H9 (cell line): Measurements from ENCODE around the gene FLT1. TPM values are rescaled to one million over a fixed set of nuclear protein-coding genes. Genes with fewer than 3 reads are reported as not detected.
A peak's percentile ranks its signal among the peaks of the same experiment; 100 is the strongest.

Experiments
- DNase-seq: peaks from one replicate; pipeline ENCODE4 v3.0.0-alpha.2; 2017
- H2AFZ ChIP-seq: one replicate; pipeline ENCODE4 v1.6.1; 2013; ENCODE audit warnings: mild to moderate bottlenecking, low read length, control low read depth, moderate library complexity
- H2AK5ac ChIP-seq: 2 replicates; pipeline ENCODE4 v1.6.1; 2013; ENCODE audit warnings: low read length, control low read depth, mixed read lengths; ENCODE audit not compliant: insufficient read length
- H2BK120ac ChIP-seq: one replicate; pipeline ENCODE4 v1.6.1; 2013; ENCODE audit warnings: low read depth, mild to moderate bottlenecking, low read length, control low read depth, inconsistent platforms; ENCODE audit not compliant: poor library complexity, severe bottlenecking
- H2BK12ac ChIP-seq: 2 replicates; pipeline ENCODE4 v1.6.1; 2013; ENCODE audit warnings: low read length, control low read depth, mixed read lengths, low read depth; ENCODE audit not compliant: insufficient read length
- H2BK15ac ChIP-seq: 2 replicates; pipeline ENCODE4 v1.6.1; 2013; ENCODE audit warnings: low read depth, low read length, control low read depth
- H2BK20ac ChIP-seq: one replicate; pipeline ENCODE4 v1.6.1; 2013; ENCODE audit warnings: low read depth, mild to moderate bottlenecking, low read length, control low read depth, inconsistent platforms; ENCODE audit not compliant: poor library complexity, severe bottlenecking
- H2BK5ac ChIP-seq: 2 replicates; pipeline ENCODE4 v1.6.1; 2013; ENCODE audit warnings: low read length, control low read depth, mixed read lengths; ENCODE audit not compliant: insufficient read length
- H3K14ac ChIP-seq: 2 replicates; pipeline ENCODE4 v1.6.1; 2013; ENCODE audit warnings: low read length, control low read depth; ENCODE audit not compliant: insufficient read depth
- H3K18ac ChIP-seq: 2 replicates; pipeline ENCODE4 v1.6.1; 2013; ENCODE audit warnings: low read depth, mild to moderate bottlenecking, mixed read lengths, low read length, control low read depth; ENCODE audit not compliant: insufficient read length
- H3K23ac ChIP-seq: 2 replicates; pipeline ENCODE4 v1.6.1; 2013; ENCODE audit warnings: low read length, control low read depth, mixed read lengths, low read depth; ENCODE audit not compliant: insufficient read length
- H3K23me2 ChIP-seq: 2 replicates; pipeline ENCODE4 v1.6.1; 2013; ENCODE audit warnings: low read depth, mild to moderate bottlenecking, mixed read lengths, low read length, control low read depth; ENCODE audit not compliant: insufficient read length, poor library complexity, severe bottlenecking
- H3K27ac ChIP-seq: 2 replicates; pipeline ENCODE4 v1.5.1; 2013; ENCODE audit warnings: low read length, control low read depth, mixed read lengths, low read depth; ENCODE audit not compliant: insufficient read length
- H3K27me3 ChIP-seq: 2 replicates; pipeline ENCODE4 v1.6.1; 2013; ENCODE audit warnings: low read length, control low read depth, inconsistent platforms; ENCODE audit not compliant: insufficient read depth
- H3K4ac ChIP-seq: 2 replicates; pipeline ENCODE4 v1.6.1; 2013; ENCODE audit warnings: low read depth, mild to moderate bottlenecking, control low read depth, inconsistent platforms, low read length, moderate library complexity
- H3K4me1 ChIP-seq: 2 replicates; pipeline ENCODE4 v1.6.1; 2013; ENCODE audit warnings: low read length, control low read depth, inconsistent platforms; ENCODE audit not compliant: insufficient read depth
- H3K4me2 ChIP-seq: 2 replicates; pipeline ENCODE4 v1.6.1; 2013; ENCODE audit warnings: low read length, control low read depth, mixed read lengths; ENCODE audit not compliant: insufficient read length, insufficient read depth
- H3K56ac ChIP-seq: 2 replicates; pipeline ENCODE4 v1.6.1; 2013; ENCODE audit warnings: low read depth, mild to moderate bottlenecking, mixed read lengths, low read length, control low read depth; ENCODE audit not compliant: insufficient read length
- H3K79me1 ChIP-seq: 2 replicates; pipeline ENCODE4 v1.6.1; 2013; ENCODE audit warnings: low read depth, mild to moderate bottlenecking, moderate library complexity, low read length, control low read depth, inconsistent platforms; ENCODE audit not compliant: insufficient read depth, poor library complexity, severe bottlenecking
- H3K79me2 ChIP-seq: 2 replicates; pipeline ENCODE4 v1.6.1; 2013; ENCODE audit warnings: low read length, control low read depth, inconsistent platforms; ENCODE audit not compliant: insufficient read depth
- H3K9ac ChIP-seq: 2 replicates; pipeline ENCODE4 v1.6.1; 2013; ENCODE audit warnings: low read length, control low read depth, mixed read lengths; ENCODE audit not compliant: insufficient read length; ENCODE audit errors: extremely low read depth
- H3K9me3 ChIP-seq: one replicate; pipeline ENCODE4 v1.6.1; 2013; ENCODE audit warnings: low read depth, low read length, inconsistent platforms; ENCODE audit not compliant: control insufficient read depth
- H3T11ph ChIP-seq: one replicate; pipeline ENCODE4 v1.6.1; 2013; ENCODE audit warnings: mild to moderate bottlenecking, low read length, control low read depth, inconsistent platforms
- H4K20me1 ChIP-seq: one replicate; pipeline ENCODE4 v1.6.1; 2013; ENCODE audit not compliant: control insufficient read depth, insufficient read length, insufficient read depth
- H4K5ac ChIP-seq: 2 replicates; pipeline ENCODE4 v1.6.1; 2013; ENCODE audit warnings: low read depth, mild to moderate bottlenecking, mixed read lengths, low read length, control low read depth; ENCODE audit not compliant: insufficient read length
- H4K8ac ChIP-seq: replicated peaks from 2 replicates; pipeline ENCODE4 v1.6.1; 2013; ENCODE audit warnings: low read length, control low read depth, mixed read lengths, low read depth; ENCODE audit not compliant: insufficient read length
- H4K91ac ChIP-seq: 2 replicates; pipeline ENCODE4 v1.6.1; 2013; ENCODE audit warnings: low read depth, mild to moderate bottlenecking, moderate library complexity, mixed read lengths, low read length, control low read depth; ENCODE audit not compliant: insufficient read length
- H3K27ac Mint-ChIP-seq, 3 experiments: 2 replicates in 2 of 3; 3 replicates in 1 of 3; pipeline ENCODE4 v1.8.0; 2020 to 2021; ENCODE audit warnings: mixed read lengths in 3 of 3, mild to moderate bottlenecking in 1 of 3, moderate library complexity in 1 of 3
- H3K27me3 Mint-ChIP-seq: 2 replicates; pipeline ENCODE4 v1.8.0; 2021; ENCODE audit warnings: low read depth, mild to moderate bottlenecking, moderate library complexity, mixed read lengths
- H3K36me3 Mint-ChIP-seq, 3 experiments: 2 replicates in 2 of 3; 3 replicates in 1 of 3; pipeline ENCODE4 v1.8.0; 2020 to 2021; ENCODE audit warnings: low read depth in 3 of 3, mixed read lengths in 3 of 3; ENCODE audit not compliant: insufficient read depth in 1 of 3
- H3K4me1 Mint-ChIP-seq, 2 experiments: 2 replicates each; pipeline ENCODE4 v1.8.0; 2020; ENCODE audit warnings: mixed read lengths in 2 of 2
- H3K4me3 Mint-ChIP-seq, 2 experiments: 2 replicates in 1 of 2; 3 replicates in 1 of 2; pipeline ENCODE4 v1.8.0; 2020 to 2021; ENCODE audit warnings: mild to moderate bottlenecking in 2 of 2, mixed read lengths in 2 of 2, moderate library complexity in 1 of 2
- H3K9me3 Mint-ChIP-seq, 2 experiments: 2 replicates in 1 of 2; 3 replicates in 1 of 2; pipeline ENCODE4 v1.8.0; 2020; ENCODE audit warnings: mild to moderate bottlenecking in 2 of 2, mixed read lengths in 2 of 2, moderate library complexity in 1 of 2
- CTCF ChIP-seq: fragments of 200-600 bp; sonication (generic); conservative IDR thresholded peaks from 3 replicates; pipeline ENCODE4 v1.8.0; 2021; ENCODE audit warnings: antibody characterized with exemption, mild to moderate bottlenecking
- WGBS: extraction: QIAGEN DNeasy Blood & Tissue Kit; methylation state at CpG from one replicate; pipeline ENCODE4 v1.1.7; 2013; ENCODE audit warnings: missing lambda C conversion rate, low lambda C conversion rate, mixed read lengths; ENCODE audit not compliant: insufficient read length; ENCODE audit errors: extremely low coverage; 5-methylcytosine and 5-hydroxymethylcytosine counted together
- total RNA-seq: library from RNA; stranded (reverse); gene quantifications from 2 replicates; pipeline ENCODE4 v1.2.1, GENCODE V29; 2021

The FLT1 gene
- total RNA-seq, 1 experiment from 2014 or later: 84.1 TPM

GRCh38 chr13:28324181-28324789 is 170.6 kb downstream of the FLT1 start:
- Histone ChIP-seq H3K18ac (no peak overlapping the region), H3K4me2 (no peak overlapping the region), H4K20me1 (no peaks in the 10 kb centered on the region), H3K14ac (no peak overlapping the region), H2BK20ac (no peak overlapping the region), H2BK120ac (no peak overlapping the region), H2AK5ac (no peak overlapping the region), H2BK5ac (no peak overlapping the region), H3K4ac (no peak overlapping the region), H4K8ac (no peak overlapping the region), H4K91ac (no peak overlapping the region), H3K27ac (no peak overlapping the region), H3K4me1 (no peaks in the 10 kb centered on the region), H4K5ac (no peak overlapping the region), H2BK15ac (no peak overlapping the region), H2BK12ac (no peak overlapping the region), H3K79me1 (no peaks in the 10 kb centered on the region), H3K79me2 (no peaks in the 10 kb centered on the region), H3K9ac (no peak overlapping the region), H3K27me3 (no peaks in the 10 kb centered on the region; the same call in 1 of the 2 replicates), H3T11ph (no peak overlapping the region), H3K9me3 (no peaks in the 10 kb centered on the region), H3K56ac (no peak overlapping the region), H2AFZ (no peak overlapping the region), H3K23ac (no peak overlapping the region), H3K23me2 (no peaks in the 10 kb centered on the region)
- no peak overlapping the region; a peak in 1 of 7 replicates for H3K27ac Mint-ChIP-seq
- no peaks in the 10 kb centered on the region for H3K27me3 Mint-ChIP-seq
- peaks cover 2 to 10% of the 10 kb centered on the region in 2 experiments; a peak in 2 of 4 replicates for H3K4me1 Mint-ChIP-seq
- H3K36me3 Mint-ChIP-seq: peaks cover 20 to 30% (median 25%) of the 10 kb centered on the region in 3 experiments; a peak in 6 of 7 replicates
- no peaks in the 10 kb centered on the region; a peak in 1 of 5 replicates for H3K9me3 Mint-ChIP-seq
- no peak overlapping the region for H3K4me3 Mint-ChIP-seq
- WGBS: no CpG with 5 or more reads among the region's 4 CpGs
- peak; percentile 86 for TF ChIP-seq CTCF
- DNase-seq: peak; percentile 79
